ENCODE measurements around the gene CHP2. TPM values are rescaled to one million over a fixed set of nuclear protein-coding genes. Genes with fewer than 3 reads are reported as not detected.

Gene CHP2
- total and polyA plus RNA-seq, 7 donors = 0.28 to 385 (median 174) TPM; not detected in 3

DNA sequence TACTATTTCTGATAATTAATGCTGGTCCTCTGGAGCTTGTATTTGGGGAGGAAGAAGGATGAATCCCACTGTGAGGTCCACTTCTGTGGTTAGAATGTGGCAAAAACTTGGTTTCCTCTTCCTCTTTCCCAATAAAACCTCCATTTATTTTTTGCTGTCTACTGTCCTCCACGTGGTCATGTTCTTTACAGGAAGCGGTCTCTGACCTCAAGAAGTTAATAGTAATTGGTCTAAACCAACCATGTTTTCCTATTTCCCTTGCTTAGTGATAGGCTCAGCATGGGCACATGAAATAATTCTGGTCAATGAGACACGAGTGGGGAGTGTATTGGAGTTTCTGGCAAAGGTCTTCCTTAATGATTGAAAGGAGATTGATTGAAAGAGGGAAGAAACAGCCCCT is 33.9 kb downstream of the CHP2 start:
- Histone ChIP-seq H3K27ac (no peak overlapping the region), H3K4me3 (no peak overlapping the region), H3K36me3 (no peaks in the 10 kb centered on the region), H3K9me3 (no peaks in the 10 kb centered on the region), H3K4me1 (peaks cover 0 to 9% (median 0%) of the 10 kb centered on the region in 4 donors), H3K27me3 (peaks cover 0 to 10% (median 0%) of the 10 kb centered on the region in 3 donors)
- TF ChIP-seq POLR2AphosphoS5 (IDR thresholded peaks at IDR 0.05) (no peak), POLR2A (IDR thresholded peaks at IDR 0.05) (no peak), EP300 (IDR thresholded peaks at IDR 0.05) (no peak)
- TF ChIP-seq, protein P1, sequence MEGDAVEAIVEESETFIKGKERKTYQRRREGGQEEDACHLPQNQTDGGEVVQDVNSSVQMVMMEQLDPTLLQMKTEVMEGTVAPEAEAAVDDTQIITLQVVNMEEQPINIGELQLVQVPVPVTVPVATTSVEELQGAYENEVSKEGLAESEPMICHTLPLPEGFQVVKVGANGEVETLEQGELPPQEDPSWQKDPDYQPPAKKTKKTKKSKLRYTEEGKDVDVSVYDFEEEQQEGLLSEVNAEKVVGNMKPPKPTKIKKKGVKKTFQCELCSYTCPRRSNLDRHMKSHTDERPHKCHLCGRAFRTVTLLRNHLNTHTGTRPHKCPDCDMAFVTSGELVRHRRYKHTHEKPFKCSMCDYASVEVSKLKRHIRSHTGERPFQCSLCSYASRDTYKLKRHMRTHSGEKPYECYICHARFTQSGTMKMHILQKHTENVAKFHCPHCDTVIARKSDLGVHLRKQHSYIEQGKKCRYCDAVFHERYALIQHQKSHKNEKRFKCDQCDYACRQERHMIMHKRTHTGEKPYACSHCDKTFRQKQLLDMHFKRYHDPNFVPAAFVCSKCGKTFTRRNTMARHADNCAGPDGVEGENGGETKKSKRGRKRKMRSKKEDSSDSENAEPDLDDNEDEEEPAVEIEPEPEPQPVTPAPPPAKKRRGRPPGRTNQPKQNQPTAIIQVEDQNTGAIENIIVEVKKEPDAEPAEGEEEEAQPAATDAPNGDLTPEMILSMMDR (IDR thresholded peaks at IDR 0.05) = no peak
- intact Hi-C loops (cut with DNase I) = no loop called here
- 65 to 85% methylated on average over 3 of the region's 3 CpGs for WGBS, 2 donors
- DNase-seq = no peak

DNA sequence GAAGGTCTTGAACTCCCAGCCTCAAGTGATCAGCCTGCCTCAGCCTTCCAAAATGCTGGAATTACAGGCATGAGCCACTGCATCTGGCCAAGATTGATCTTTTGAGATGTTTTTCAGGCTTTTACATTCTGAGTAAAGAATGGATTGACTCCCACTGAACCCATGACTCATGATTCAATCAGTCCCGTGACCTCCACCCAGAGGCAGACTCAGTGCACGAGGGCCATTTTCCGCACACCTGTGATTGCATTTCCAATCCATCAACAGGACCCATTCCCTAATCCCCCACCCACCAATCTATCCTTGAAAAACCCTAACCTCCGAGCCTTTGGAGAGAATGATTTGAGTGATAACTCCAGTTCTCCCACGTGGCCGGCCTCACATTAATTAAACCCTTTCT is 40.6 kb downstream of the CHP2 start:
- WGBS, 2 donors = 80 to 89% methylated on average over 6 of the region's 6 CpGs
- H3K4me3 ChIP-seq = no peak overlapping the region
- no peak for DNase-seq
- no peaks in the 10 kb centered on the region for H3K36me3 ChIP-seq
- intact Hi-C loops (cut with DNase I) = no loop called here
- peaks cover 0 to 4% (median 0%) of the 10 kb centered on the region in 4 donors for H3K4me1 ChIP-seq
- no peak overlapping the region for H3K27ac ChIP-seq
- no peaks in the 10 kb centered on the region for H3K27me3 ChIP-seq
- no peak for TF ChIP-seq POLR2AphosphoS5 (IDR thresholded peaks at IDR 0.05)
- TF ChIP-seq, protein P1 (IDR thresholded peaks at IDR 0.05) = no peak
- no peak for TF ChIP-seq EP300 (IDR thresholded peaks at IDR 0.05)
- no peak for TF ChIP-seq POLR2A (IDR thresholded peaks at IDR 0.05)
- H3K9me3 ChIP-seq = peaks cover 0 to 3% (median 0%) of the 10 kb centered on the region in 4 donors

DNA sequence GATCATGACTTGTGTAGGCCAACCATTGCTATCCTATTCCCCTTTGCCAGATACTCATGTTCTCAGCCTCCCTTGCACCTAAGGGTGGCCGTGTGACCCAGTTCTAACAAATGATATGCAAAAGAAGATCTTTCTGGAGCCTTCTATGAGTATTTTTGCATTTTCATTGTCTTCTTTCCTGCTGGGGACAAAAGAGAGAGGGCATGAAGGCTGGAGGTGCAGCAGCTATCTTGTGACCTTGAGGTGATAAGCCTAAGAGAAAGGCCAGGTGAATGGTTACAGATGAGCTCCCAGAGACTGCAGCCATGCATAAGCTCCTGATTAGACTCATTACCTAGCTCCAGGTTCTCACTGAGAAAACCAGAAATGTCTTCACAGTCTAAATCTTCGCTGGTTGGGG is 42.1 kb downstream of the CHP2 start:
- WGBS, 2 donors = 90 to 91% methylated on average over 2 of the region's 2 CpGs
- peaks cover 0 to 3% (median 0%) of the 10 kb centered on the region in 4 donors for H3K9me3 ChIP-seq
- no peak overlapping the region for H3K4me3 ChIP-seq
- DNase-seq = no peak
- TF ChIP-seq, protein P1 (IDR thresholded peaks at IDR 0.05) = no peak
- TF ChIP-seq EP300 (IDR thresholded peaks at IDR 0.05) (no peak), POLR2A (IDR thresholded peaks at IDR 0.05) (no peak), POLR2AphosphoS5 (IDR thresholded peaks at IDR 0.05) (no peak)
- no peaks in the 10 kb centered on the region for H3K4me1 ChIP-seq
- H3K27ac ChIP-seq = no peak overlapping the region
- no peaks in the 10 kb centered on the region for H3K27me3 ChIP-seq
- H3K36me3 ChIP-seq = no peaks in the 10 kb centered on the region
- intact Hi-C loops (cut with DNase I) = no loop called here

DNA sequence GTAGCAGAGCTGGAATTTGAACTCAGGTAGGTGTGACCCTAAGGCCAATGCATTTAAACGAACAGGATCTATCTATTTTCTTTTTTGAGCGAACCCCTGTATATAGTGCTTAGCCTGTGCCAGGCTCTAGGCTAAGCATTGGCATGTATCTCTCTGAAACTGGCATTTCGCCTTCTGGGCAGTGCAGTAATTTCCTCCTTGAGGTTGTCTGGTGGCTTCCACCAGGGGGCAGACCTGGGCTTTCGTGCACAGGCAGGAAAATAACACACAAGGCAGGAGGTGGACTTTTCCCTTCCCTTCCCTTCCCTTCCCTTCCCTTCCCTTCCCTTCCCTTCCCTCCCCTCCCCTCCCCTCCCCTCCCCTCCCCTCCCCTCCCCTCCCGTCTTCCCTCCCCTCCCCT is 46.6 kb downstream of the CHP2 start:
- no peak overlapping the region for H3K27ac ChIP-seq
- DNase-seq = peak; percentile 87
- intact Hi-C loops (cut with DNase I) = loop anchor here (1.0 to 10.0 kb wide), 3 partner anchors 36 to 703 kb away; partner anchors contain the start of gene PRKCB
- no peaks in the 10 kb centered on the region for H3K36me3 ChIP-seq
- TF ChIP-seq POLR2A (IDR thresholded peaks at IDR 0.05) = no peak
- TF ChIP-seq, protein P1 (IDR thresholded peaks at IDR 0.05) = peak; percentile 44 to 59 (median 56)
- no peaks in the 10 kb centered on the region for H3K27me3 ChIP-seq
- peaks cover 0 to 6% (median 0%) of the 10 kb centered on the region in 4 donors for H3K4me1 ChIP-seq
- no peak overlapping the region for H3K4me3 ChIP-seq
- H3K9me3 ChIP-seq = peaks cover 0 to 3% (median 0%) of the 10 kb centered on the region in 4 donors
- WGBS, 2 donors = 3 to 13% methylated on average over 4 of the region's 5 CpGs

DNA sequence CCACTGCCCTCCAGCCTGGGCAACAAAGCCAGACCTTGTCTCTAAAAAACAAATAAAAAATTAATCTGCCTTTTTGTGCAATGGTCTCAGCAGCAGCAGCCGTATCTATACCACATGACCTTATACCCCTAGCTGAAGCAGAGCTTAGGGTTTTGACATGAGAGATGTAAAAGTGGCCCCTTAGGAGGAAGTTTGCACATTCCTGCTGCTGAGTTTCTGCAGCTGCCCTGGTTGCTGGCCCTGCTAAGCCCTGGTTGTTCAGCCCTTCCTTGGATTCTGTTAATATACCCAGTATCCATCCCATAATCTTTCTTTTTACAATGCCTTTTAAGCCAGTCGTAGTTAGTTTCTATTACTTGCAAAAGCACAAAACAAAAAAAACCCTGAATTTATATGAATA is 48.0 kb downstream of the CHP2 start:
- TF ChIP-seq, protein P1 (IDR thresholded peaks at IDR 0.05) = no peak
- TF ChIP-seq POLR2AphosphoS5 (IDR thresholded peaks at IDR 0.05) = no peak
- no peak for TF ChIP-seq POLR2A (IDR thresholded peaks at IDR 0.05)
- TF ChIP-seq EP300 (IDR thresholded peaks at IDR 0.05) = no peak
- Histone ChIP-seq H3K4me3 (no peak overlapping the region), H3K27ac (no peak overlapping the region), H3K9me3 (no peaks in the 10 kb centered on the region), H3K4me1 (peaks cover 0 to 6% (median 0%) of the 10 kb centered on the region in 4 donors), H3K36me3 (no peaks in the 10 kb centered on the region), H3K27me3 (no peaks in the 10 kb centered on the region)
- no peak for DNase-seq
- intact Hi-C loops (cut with DNase I) = loop anchor here (1.0 to 10.0 kb wide), 3 partner anchors 35 to 702 kb away; partner anchors contain the start of gene PRKCB
- WGBS, 2 donors = 24 to 60% methylated on average over 2 of the region's 2 CpGs

Measured in sigmoid colon (tissue), 7 donors.